IPS-11a (cell line): Measurements from ENCODE around the gene GALNT2.

ENCODE experiments used
- H3K4me3 ChIP-seq: one replicate; pipeline ENCODE4 v1.5.1; 2013; ENCODE audit warnings: low read depth, low read length, control low read depth

Gene GALNT2

DNA sequence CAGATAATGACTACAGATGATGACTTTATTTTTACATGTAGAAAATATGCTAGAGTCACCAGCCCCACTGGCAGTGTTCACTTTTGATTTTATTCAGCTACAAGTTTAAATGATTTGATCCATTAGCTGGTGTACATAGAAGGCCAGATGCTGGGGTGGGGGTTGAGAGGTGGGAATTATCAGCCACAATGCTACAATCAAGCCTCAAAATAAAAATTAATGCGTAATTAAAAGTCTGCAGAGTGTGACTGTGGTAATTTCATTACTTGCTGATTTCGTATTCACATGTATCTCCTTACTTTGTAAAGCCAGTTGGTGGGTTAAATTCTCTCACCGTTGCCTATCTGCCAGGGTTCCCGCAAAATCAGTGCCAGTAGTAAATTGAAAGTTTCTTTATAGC is 109.3 kb downstream of the GALNT2 start:
- H3K4me3 ChIP-seq = no peak overlapping the region

DNA sequence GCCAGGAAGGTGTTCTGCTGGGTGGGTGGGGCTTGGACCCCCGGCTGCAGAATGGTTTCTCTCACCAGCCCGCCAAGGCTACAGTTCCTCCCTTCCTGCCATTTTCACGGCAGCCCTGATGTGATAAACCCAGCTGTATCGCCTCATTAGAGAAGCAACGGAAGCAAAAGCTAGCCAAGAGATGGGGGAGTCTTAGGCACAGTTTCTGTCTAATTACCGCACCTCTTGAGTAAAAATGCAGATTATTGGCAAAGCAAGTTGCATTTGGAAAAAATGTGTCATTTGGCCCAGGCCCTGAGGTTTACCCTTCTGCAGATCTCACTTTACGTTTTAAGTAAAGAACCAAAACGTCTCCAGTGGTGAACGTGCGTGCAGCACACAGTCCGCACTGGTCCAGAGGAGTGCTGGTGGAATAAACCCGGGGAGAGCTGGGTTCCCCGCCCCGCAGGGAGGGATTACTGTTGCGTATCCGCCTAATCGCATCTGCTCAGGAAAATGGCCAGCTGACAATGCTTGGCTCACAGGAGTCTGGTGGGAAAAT is 109.9 kb downstream of the GALNT2 start:
- H3K4me3 ChIP-seq = no peak overlapping the region

DNA sequence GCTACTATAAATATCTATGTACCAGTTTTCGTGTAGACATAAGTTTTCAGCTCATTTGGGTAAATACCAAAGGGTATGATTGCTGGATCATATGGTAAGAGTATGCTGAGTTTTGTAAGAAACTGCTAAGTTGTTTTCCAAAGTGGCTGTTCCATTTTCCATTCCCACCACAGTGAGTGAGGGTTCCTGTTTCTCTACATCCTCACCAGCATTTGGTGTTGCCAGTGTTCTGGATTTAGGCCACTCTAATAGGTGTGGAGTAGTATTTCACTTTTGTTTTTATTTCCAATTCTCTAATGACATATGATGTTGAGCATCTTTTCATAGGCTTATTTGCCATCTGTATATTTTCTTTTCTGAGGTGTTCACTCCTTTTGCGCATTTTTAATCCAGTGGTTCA is 112.2 kb downstream of the GALNT2 start:
- no peak overlapping the region for H3K4me3 ChIP-seq

DNA sequence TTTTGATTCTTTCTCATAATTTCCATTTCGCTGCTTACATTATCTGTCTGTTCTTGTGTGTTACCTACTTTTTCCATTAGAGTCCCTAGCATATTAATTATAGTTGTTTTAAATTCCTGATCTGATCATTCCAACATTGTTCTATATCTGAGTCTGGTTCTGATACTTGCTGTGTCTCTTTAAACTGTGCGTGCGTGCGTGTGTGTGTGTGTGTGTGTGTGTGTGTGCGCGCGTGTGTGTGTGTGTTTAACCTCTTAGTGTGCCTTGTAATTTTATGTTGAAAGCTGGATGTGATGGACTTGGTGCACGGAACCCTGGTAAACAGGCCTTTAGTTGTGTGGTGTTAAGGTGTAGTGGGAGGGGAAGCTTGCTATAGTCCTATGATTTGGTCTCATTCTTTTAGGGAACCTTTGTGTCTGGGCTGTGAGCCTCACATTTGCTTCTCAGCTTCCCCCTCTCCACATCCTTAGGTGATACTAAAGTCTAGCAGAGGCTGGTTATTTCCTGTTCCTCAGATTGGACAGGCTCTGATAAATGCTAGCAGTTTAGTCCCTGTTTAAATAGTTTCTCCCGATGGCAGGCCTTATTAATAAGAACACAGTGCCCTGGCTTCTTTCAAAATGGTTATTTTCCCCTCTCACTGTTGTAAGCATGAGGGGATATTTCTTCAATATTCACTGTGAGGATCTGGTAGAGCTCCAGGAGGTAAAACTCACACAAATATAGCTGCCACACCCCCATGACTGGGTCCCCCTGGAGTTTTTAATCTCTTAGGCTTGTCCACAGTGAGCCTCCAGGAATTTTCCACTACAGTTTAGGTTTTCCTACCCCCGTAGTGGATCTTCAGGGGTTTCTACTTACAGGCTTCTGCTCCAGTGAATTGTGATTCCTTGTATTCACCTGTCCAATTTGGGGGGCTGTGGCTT is 118.3 kb downstream of the GALNT2 start:
- no peak overlapping the region for H3K4me3 ChIP-seq

DNA sequence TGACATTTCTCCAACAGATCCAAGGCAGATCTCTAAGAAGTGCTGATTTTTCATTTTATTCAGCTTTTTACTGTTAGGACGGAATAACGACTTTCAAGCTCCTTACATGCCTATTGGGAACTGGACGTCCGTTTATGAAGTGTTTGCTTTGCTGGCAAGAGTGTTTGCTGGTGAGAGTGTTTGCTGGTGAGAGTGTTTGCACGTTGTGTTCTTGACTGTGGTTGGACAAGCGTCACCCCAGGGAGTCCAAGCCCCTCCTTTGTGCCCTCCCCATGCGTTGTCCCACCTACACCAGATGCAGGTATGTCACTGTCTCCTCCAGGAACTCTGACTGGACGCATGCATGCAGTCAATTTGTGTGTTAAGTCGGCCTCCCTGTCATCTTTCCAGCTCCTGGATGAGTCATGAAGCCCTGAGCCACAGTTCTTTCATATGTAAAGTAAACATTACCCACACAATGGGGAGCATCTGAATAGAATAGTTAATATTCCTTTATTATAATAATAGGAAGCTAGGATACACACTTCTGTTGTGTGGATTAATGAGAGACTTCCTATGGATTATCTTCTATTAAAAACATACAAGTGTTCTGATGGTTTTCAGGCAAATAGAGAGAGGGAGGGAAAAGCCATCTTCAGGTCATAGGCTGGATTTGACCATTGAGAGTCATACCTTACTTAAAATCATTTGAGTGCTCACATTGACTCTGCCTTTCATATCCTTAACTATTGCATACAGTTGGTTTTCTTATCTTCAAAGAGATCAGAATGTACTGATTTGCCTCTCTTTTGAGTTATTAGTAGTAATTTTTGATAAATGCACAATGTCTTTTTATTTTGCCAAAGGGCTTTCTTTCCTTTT is 119.2 kb downstream of the GALNT2 start:
- H3K4me3 ChIP-seq = no peak overlapping the region

DNA sequence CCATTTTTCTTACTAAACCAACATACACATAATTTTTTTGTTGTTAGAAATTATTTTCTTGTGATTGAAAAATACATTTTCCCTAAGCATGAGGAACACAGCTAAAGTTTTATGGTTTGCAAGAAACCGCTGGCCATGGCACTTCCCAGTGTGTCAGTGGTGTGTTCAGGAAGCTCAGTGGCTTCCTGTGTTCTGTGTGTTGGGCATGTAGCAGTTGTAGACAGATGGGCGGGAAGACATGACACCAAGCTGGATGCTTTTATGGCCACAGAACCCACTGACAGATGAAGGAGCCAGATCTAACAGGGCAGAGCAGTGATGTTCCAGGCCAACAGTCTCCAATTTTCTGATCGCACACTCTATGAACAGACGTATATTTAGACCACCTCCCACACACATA is 119.8 kb downstream of the GALNT2 start:
- no peak overlapping the region for H3K4me3 ChIP-seq

DNA sequence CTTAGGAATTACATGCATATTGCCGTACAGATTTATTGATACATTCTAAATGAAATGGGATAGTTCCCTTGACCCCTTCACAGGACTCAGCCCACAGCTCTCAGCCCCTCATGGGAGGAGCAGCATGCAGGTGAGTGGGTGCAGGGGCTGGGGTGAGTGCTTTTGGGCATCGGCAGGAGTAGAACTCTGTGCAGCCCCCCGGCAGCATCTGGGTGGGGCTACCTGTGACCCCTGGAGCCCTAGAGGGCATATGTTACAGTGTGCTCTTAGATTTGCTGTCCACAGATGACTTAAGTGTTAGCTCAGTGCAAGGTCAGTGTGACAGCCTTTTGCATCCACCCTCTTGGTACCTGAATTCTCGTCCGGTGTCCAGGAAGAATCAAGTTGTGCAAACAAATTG is 120.3 kb downstream of the GALNT2 start:
- H3K4me3 ChIP-seq = no peak overlapping the region

DNA sequence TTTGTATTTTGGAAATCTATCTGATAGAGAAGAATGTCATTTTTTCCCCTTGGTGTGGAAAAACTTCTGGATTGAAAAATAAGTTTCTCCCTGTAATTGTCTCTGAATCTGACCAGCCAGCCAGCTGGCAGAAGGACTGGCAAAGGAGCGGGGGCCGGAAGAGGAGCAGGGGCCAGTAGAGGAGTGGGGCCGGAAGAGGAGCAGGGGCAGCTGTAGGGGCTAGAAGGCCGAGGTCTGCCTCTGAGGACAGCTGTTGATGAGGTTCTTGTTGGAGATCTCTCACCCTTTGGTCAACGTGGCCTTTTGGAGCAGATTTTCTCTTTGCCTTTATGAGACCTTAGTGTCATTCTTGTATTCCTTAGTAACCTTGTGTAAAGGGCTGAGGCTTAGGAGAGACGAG is 121.8 kb downstream of the GALNT2 start:
- no peak overlapping the region for H3K4me3 ChIP-seq

DNA sequence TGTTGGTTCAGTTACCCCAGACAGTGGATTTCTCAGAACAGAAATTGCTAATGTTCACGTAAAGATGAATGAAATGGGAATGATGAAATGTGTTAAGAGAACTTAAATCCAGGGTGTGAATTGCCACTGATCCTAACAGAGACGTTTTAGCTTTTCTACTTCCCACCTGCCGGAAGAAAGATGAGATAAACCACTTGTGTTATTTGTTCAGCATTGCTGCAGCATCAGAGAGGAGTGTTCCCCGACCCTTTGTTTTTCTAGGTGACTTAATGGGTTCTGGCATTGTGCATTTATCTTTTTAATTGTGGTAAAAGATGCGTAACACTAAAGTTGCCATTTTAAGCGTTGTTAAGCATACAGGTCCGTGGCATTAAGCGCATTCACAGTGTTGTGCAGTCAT is 122.3 kb downstream of the GALNT2 start:
- no peak overlapping the region for H3K4me3 ChIP-seq

DNA sequence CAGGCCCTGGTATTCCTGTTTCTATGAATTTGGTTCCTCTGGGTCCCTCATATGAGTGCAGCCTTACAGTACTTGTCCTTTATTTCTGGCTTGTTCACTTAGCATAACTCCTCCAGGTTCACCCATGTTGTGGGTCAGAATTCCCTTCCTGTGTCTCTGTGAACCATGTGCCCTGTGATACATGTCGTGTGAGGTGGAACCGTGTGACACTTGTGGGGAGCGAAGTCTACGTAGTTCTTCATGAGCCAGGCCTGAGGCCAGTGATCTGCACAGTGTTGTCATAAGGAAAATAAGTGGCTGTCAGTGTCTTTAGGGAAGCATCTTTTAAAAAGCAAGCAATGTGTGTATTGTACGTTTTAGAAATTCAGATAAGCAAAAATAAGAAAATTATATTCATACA is 122.8 kb downstream of the GALNT2 start:
- no peak overlapping the region for H3K4me3 ChIP-seq

DNA sequence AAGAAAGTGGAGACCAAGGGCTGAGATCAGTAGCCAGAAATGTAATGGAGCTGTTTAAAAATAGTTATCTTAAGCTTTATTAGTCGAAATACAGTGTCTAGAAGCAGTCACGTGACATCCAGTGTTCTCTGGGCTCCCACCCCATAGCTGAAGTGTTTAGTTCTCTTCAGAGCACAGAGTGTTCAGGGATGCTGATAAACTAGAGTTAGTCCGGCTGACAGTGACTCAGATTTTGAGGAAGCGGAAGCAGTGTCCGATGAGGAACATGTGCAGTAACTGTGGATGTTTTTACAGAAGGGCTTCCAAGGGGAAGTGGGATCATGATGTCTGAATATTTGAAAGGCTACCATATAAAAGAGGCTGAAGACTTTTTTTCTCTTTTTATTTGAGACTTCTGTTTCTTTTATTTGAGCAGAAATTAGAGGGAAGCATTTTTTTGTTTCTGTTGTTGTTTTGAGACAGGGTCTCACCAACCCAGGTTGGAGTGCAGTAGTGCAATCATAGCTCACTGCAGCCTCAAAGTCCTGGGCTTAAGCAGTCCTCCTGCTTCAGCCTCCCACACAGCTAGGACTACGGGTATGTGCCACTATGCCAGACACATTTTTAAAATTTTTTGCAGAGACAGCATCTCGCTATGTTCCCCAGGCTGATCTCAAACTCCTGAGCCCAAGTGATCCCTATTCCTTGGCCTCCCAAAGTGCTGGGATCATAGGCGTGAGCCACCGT is 124.2 kb downstream of the GALNT2 start:
- H3K4me3 ChIP-seq = no peak overlapping the region

DNA sequence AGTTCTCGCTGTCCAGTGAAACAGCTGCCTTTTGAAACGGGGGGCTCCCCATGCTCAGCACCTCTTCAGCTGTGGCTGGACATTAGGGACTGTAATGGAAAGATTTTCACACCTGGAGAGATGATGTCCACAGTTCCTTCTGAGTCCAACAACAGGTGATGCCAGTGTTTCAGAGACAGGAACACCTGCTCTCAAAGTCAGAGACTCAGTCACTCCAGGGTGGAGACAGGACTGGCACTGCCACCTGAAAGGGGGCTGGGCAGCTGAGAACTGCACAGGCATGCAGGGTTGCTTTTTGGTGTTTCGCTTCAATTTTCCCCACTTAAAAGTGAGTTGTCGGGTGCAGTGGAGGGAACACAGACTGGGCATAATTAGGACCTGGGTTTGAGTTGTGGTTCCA is 124.8 kb downstream of the GALNT2 start:
- no peak overlapping the region for H3K4me3 ChIP-seq

DNA sequence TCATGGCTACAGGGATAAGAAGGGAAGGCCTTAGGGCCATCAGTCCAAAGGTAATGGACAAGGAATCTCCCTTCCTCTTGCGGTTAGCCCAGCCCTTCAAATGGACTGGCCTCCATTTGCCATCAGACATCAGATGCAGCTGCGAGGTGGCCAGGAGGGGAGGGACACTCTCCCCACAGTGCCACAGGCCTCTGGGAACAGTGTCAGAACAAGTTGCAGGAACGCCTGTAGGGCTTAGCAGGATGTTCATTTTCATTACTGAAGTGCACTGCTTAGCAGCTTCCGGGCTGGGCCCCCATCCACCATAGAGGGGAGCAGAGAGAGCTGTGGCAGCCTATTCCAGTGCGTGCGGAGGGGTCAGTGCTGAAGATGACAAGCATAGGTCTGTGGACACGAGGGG is 127.5 kb downstream of the GALNT2 start:
- no peak overlapping the region for H3K4me3 ChIP-seq

DNA sequence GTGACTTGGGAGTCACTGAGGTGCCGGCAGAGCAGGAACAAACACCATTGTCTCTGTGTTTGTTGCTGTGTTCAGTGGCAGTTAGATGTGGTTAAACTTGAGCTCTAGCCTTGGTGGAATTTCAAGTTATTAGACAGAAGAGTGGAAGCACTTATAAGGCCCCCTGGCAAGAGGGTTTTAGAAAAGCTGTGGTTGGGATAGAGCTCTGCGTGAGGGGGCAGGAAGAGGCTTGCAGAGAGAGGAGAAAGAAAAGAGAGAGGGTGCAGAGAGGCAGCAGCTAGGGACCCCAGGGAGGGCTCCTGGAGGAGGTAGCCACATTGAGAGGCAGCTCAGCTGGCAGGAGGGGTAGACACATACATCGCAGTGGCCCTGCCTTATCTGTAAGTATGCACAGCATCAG is 128.2 kb downstream of the GALNT2 start:
- no peak overlapping the region for H3K4me3 ChIP-seq

DNA sequence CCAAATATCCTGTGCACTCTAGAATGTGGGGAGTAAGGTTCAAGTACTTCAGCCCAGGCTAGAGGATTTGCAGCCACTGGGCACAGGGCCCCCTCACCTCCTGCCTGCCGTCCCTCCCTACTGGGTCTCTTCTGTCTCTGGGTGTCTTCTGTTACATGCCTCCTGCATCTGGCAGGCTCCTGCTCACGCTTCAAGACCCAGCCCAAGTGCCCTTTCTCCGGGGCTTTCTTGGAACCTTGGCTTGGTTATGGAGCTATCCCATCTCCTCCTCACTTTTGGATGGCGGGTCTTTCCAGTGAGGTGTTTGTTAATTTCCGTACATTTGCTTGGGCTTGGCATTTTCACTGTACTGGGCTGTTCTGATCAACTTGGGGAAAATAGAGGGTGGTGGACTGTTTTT is 129.0 kb downstream of the GALNT2 start:
- no peak overlapping the region for H3K4me3 ChIP-seq

DNA sequence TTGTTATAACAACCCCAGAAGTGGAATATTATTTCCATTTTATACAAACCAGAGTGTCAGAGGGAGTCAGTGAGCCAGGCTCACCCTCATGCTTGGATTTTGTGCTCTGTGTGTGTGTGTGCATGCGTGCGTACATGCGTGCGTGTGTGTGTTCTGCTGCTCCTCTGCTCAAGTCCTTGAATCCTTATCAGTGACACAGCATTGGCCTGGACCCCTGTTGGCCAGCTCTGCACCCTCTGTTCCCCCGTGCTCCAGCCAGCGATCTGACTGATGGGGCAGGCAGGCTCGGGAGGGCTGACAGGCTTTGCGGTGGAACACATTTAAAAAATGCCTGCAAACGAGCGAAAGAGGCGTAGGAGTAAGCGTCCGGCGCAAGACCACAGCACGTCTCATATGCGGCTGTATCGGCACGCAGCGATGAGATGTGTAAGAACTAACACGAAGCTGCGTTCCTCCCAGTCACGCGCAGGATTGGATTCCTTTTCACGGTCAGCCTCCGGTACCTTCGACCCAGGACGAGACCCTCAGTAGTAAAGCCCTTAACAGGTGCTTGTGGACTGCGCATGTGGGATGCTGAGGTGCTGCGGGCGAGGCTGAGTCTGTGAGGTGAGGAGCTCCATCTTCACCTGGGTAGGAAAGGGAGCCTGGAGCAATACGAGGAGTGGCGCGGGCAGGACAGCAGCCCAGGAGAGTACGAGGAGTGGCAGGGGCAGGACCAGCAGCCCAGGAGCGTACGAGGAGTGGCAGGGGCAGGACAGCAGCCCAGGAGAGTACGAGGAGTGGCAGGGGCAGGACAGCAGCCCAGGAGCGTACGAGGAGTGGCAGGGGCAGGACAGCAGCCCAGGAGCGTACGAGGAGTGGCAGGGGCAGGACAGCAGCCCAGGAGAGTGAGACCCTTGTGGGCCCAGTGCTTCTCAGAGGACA is 130.9 kb downstream of the GALNT2 start:
- H3K4me3 ChIP-seq = no peak overlapping the region

DNA sequence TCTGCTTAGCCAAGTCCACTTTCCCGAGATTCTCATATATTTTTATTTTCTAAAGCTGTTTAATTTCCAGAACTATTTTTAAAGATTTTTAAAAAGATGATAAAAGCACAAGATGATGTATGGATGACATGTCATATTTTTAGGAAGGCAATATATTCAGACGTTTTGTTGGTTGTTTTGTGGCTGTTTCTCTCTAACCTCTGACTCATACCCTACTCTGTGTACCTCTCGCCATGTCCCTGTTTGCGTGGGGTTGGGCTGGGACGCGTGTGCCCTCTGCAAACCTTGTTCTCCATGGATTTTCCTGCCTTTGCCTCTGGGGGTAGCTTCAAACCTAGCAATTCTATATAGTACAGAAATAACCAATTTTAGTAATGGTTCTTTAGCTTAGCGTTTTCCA is 132.0 kb downstream of the GALNT2 start:
- H3K4me3 ChIP-seq = no peak overlapping the region

DNA sequence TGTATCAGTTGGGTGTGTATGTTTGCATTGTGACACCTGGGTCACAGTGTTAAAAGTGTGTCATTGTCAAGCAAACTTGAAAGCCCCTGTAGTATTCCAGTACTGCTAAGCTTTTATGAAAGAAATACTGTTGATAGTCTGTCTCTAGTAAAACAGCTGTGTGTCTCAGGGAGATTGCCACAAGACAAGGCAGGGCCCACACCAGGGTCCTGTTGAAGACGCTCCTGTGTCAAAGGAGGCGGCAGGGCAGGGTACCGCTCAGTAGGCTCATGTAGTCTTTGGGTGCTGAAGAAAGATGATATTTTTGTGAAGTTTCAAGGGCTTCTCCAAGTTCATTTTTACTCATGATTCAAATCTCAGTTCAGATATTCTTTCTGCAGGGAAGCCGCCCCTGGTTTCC is 132.5 kb downstream of the GALNT2 start:
- H3K4me3 ChIP-seq = no peak overlapping the region

DNA sequence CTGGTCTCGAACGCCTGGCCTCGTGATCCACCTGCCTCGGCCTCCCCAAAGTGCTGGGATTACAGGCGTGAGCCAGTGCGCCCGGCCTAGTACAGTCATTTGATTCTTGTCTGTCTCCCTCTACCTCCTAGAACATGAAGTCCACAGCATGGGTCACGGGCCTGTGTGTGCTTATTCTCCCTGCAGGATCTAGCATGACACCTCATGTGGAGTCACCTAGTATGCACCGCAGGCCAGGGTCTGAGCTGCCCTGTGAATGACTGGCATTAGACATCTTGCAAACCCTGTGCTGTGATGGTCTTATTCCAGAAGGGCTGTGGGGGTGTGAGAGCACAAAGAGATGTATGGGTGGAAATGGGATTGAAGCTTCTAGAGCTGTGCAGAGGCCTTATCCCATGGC is 133.2 kb downstream of the GALNT2 start:
- no peak overlapping the region for H3K4me3 ChIP-seq

DNA sequence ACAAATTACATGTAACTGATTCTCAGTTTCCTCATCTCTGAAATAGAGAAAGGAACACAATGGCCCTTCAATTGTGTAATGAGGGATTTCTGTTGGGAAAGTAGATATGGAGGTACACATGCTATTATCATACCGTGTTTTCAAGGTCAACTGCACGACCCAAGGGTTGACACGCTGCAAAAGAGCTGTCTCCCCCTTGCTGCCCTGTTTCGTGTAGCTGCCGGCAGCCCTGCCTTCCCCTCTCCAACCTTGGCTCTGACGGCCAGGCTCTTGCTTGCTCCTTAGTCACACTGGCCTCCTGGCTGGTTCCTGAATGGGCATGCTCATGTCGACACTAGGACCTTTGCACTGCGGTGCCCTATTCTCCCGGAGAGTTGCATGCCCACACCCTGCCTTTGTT is 134.4 kb downstream of the GALNT2 start:
- no peak overlapping the region for H3K4me3 ChIP-seq
